GM18517 (cell line): ENCODE measurements around the gene FFAR3.

Source experiments
- ATAC-seq: cut with Tn5 transposase; IDR thresholded peaks from one replicate; pipeline ENCODE4 v1.9.1; 2021; ENCODE audit warnings: mild to moderate bottlenecking, moderate library complexity; ENCODE audit not compliant: unreplicated experiment

The FFAR3 gene

GRCh38 chr19:35329323-35329722 is 28.9 kb upstream of the FFAR3 start:
- no peak for ATAC-seq

- ATAC-seq, result peak; percentile 62
Measured at GRCh38 chr19:35330475-35330874, 27.8 kb upstream of the FFAR3 start.

GRCh38 chr19:35331551-35332214 is 26.6 kb upstream of the FFAR3 start:
- ATAC-seq, result no peak

GRCh38 chr19:35332817-35333216 is 25.4 kb upstream of the FFAR3 start:
- ATAC-seq, result no peak

- no peak for ATAC-seq
Measured at GRCh38 chr19:35334144-35334753, 24.0 kb upstream of the FFAR3 start.

- ATAC-seq, result no peak
Measured at GRCh38 chr19:35336166-35336955, 21.9 kb upstream of the FFAR3 start.

- no peak for ATAC-seq
Measured at GRCh38 chr19:35337097-35337983, 20.9 kb upstream of the FFAR3 start.

GRCh38 chr19:35337984-35338296 is 20.3 kb upstream of the FFAR3 start:
- no peak for ATAC-seq

- ATAC-seq, result no peak
Measured at GRCh38 chr19:35340431-35340830, 17.8 kb upstream of the FFAR3 start.

GRCh38 chr19:35341006-35341405 is 17.3 kb upstream of the FFAR3 start:
- no peak for ATAC-seq

- no peak for ATAC-seq
Measured at GRCh38 chr19:35341565-35342225, 16.6 kb upstream of the FFAR3 start.

GRCh38 chr19:35342430-35342829 is 15.8 kb upstream of the FFAR3 start:
- no peak for ATAC-seq

- no peak for ATAC-seq
Measured at GRCh38 chr19:35344511-35345031, 13.7 kb upstream of the FFAR3 start.

GRCh38 chr19:35345671-35346111 is 12.6 kb upstream of the FFAR3 start:
- ATAC-seq, result no peak

GRCh38 chr19:35346193-35347052 is 11.8 kb upstream of the FFAR3 start:
- no peak for ATAC-seq

GRCh38 chr19:35347171-35347929 is 10.9 kb upstream of the FFAR3 start, which contains the start of gene FFAR1:
FFAR1 (plus strand) TSS chr19:35347902; CDS start chr19:35351552, 3,650 bp downstream.
- peak; percentile 72 for ATAC-seq

- ATAC-seq, result no peak
Measured at GRCh38 chr19:35347930-35348298, 10.3 kb upstream of the FFAR3 start.

GRCh38 chr19:35348911-35349611 is 9.2 kb upstream of the FFAR3 start:
- ATAC-seq, result no peak
